ENCODE measurements around the gene OLFML2B.
A peak's percentile ranks its signal among the peaks of the same experiment; 100 is the strongest.
"Not testable (repeated sequence)": the region's sequence is repeated elsewhere in the genome, so short reads cannot be mapped to it uniquely, and the experiment has no call there.

OLFML2B gene

DNA sequence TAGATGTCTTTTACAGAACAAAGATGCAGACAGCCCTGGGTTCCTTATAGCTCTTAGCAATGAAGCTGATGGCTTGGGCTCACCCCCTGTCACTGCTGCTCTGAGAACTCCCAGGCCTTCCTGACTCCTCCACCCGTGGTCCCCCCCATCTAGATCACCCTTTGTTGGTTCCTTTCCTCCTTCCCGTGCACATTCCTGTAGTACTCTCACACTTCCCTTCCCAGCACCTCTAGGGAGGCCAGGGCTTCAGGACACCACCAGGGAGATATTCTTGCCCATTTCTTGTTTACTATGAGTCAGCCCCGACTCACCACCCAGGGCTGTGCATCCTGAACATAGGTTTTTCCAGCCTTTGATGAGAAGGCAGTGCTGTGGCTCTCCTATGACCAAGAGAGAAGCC lies 31.4 kb upstream of the OLFML2B start:
- TF ChIP-seq, protein P1, sequence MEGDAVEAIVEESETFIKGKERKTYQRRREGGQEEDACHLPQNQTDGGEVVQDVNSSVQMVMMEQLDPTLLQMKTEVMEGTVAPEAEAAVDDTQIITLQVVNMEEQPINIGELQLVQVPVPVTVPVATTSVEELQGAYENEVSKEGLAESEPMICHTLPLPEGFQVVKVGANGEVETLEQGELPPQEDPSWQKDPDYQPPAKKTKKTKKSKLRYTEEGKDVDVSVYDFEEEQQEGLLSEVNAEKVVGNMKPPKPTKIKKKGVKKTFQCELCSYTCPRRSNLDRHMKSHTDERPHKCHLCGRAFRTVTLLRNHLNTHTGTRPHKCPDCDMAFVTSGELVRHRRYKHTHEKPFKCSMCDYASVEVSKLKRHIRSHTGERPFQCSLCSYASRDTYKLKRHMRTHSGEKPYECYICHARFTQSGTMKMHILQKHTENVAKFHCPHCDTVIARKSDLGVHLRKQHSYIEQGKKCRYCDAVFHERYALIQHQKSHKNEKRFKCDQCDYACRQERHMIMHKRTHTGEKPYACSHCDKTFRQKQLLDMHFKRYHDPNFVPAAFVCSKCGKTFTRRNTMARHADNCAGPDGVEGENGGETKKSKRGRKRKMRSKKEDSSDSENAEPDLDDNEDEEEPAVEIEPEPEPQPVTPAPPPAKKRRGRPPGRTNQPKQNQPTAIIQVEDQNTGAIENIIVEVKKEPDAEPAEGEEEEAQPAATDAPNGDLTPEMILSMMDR (IDR thresholded peaks at IDR 0.05; ENCODE audit: low read depth, low read length, missing control alignments): no peak
- no peak overlapping the region for H3K4me3 ChIP-seq (ENCODE audit: low read depth, low read length)
- no peak for DNase-seq (ENCODE audit: low read depth)

DNA sequence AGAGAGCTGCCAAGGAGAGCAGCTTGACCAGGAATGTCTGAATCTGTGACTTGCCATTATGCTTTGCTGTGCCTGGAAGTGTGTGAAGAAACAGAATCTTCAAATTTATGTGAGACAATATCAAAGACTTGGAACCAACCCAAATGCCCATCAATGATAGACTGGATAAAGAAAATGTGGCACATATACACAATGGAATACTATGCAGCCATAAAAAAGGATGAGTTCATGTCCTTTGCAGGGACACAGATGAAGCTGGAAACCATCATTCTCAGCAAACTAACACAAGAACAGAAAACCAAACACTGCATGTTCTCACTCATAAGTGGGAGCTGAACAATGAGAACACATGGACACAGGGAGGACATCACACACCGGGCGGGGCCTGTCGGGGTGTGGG lies 30.3 kb upstream of the OLFML2B start:
- not testable (repeated sequence) for DNase-seq (ENCODE audit: low read depth); H3K4me3 ChIP-seq (ENCODE audit: low read depth, low read length)

DNA sequence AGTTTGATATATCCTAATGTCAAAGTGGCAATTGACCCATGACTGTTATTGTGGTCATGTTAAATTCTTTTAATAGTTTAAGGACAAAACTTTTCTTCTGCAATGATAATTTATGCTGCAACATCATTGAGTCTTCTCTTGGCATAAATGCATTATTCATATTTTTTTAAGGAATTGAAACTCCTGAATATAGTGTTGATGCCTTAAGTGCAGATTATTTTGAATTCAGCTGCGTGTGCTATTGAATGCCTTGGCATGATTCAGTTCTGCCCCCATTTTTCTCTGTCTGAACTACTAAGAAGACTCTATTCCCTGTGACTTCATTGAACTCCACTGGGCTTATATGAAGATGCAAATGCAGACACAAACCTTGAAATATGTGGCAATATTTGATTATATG lies 23.3 kb upstream of the OLFML2B start:
- no peak overlapping the region for H3K4me3 ChIP-seq (ENCODE audit: low read depth, low read length)
- TF ChIP-seq, protein P1 (IDR thresholded peaks at IDR 0.05; ENCODE audit: low read depth, low read length, missing control alignments): no peak
- DNase-seq (ENCODE audit: low read depth): no peak

DNA sequence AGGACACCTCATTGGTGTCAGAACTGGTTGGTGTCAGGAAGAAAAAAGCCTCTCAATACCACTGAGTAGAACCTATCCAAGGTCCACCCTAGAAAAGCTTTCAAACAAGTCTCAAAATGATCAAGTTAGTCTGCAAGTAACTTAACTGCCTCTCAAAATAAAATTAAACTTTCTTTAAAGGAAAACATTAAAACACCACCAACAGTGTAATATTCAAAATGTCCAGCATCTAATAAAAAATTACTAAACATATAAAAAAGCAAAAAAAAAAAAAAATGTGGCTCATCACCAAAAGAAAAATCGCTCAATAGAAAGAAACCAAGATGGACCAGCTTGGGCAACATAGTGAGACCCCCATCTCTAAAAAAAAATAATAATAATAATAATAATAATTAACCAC lies 18.7 kb upstream of the OLFML2B start:
- TF ChIP-seq, protein P1 (IDR thresholded peaks at IDR 0.05; ENCODE audit: low read depth, low read length, missing control alignments): no peak

DNA sequence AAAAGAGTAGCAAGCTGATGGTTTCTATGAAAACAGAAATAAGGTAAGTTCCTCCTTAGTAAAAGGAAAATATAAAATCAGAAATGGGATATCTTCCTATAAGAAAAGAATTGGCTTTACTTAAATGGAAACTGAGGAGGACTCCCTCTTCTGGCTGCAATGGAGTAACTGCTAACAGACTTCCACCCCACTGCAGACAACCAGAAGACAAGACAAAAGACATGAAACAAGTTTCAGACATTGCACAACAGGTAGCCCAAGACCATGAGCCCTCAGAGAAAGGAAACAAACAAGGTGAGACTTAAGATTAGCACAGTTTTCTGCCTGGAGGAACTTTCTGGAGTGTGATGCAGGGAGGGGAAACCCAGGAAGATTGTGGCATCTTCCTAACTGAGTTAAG lies 17.0 kb upstream of the OLFML2B start:
- TF ChIP-seq, protein P1 (IDR thresholded peaks at IDR 0.05; ENCODE audit: low read depth, low read length, missing control alignments): peak; percentile 39
- H3K4me3 ChIP-seq (ENCODE audit: low read depth, low read length): no peak overlapping the region
- DNase-seq (ENCODE audit: low read depth): no peak

More for the DNA sequence above, 18.7 kb upstream of the OLFML2B start:
- H3K4me3 ChIP-seq (ENCODE audit: low read depth, low read length): no peak overlapping the region
- DNase-seq (ENCODE audit: low read depth): no peak

DNA sequence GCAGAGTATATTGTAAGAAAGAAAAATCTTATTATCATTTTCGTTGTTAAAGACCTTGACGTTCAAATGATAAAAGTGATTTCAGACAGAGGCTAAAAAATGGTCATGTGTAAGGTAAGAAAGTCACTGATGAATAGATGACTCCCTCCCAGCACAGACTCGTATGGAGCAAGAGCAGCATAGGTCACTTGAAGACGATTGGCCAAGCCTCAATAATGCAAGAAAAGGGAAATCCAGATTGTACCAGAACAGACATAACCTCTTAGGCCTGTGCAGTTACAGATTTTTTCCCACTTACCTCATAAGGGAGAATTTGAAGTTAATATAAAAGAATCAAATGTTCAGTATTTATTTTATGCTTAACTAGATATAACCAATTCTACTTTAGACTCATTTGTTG lies 16.3 kb upstream of the OLFML2B start:
- no peak for DNase-seq (ENCODE audit: low read depth)
- TF ChIP-seq, protein P1 (IDR thresholded peaks at IDR 0.05; ENCODE audit: low read depth, low read length, missing control alignments): no peak
- no peak overlapping the region for H3K4me3 ChIP-seq (ENCODE audit: low read depth, low read length)

DNA sequence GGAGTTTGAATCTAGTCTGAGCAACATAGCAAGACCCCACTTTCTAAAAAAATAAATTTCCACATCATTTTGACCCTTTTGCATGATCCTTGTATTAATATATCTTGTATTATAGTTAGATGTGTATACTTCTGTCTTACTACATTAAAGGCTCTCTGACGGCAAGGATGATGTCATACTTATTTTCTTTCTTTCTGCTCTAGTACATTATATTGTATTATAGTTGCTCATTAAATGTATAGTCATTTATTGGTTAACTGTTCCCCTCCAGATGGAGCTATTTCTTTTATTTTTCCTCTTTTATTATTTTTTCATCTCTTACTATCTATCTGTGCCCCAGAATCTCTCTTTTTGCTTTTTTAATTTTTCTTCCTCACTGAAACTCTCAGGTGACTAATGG lies 15.0 kb upstream of the OLFML2B start:
- TF ChIP-seq, protein P1 (IDR thresholded peaks at IDR 0.05; ENCODE audit: low read depth, low read length, missing control alignments): no peak

DNA sequence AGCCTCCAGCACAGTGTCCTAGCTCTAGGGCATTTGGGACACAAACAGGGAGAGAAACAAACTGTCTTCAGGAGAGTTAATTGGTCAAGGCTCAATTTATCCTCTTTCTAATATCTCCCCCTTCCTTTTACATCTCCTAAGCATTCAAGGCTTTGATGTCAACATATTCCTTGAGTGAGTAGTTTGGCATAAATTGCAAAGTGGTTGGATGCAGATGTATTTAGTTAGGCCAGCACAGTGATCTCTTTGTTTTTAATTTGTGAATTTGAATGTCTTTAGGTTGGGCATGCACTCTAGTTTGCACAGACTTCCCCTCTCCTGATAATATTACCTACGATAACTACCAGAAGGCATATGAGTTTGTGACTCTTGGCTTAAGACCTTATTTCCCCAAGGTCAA lies 12.5 kb upstream of the OLFML2B start:
- DNase-seq (ENCODE audit: low read depth): no peak
- no peak overlapping the region for H3K4me3 ChIP-seq (ENCODE audit: low read depth, low read length)
- TF ChIP-seq, protein P1 (IDR thresholded peaks at IDR 0.05; ENCODE audit: low read depth, low read length, missing control alignments): no peak

More for the DNA sequence above, 15.0 kb upstream of the OLFML2B start:
- H3K4me3 ChIP-seq (ENCODE audit: low read depth, low read length): no peak overlapping the region
- DNase-seq (ENCODE audit: low read depth): no peak
